Fibroblast of lung (primary cell): ENCODE measurements around the gene EMSY.

ENCODE experiments used
- CTCF ChIP-seq, 2 donors: IDR thresholded peaks in 1 of 2; conservative IDR thresholded peaks in 1 of 2; 1 replicate in 1 of 2; 2 replicates in 1 of 2; pipeline ENCODE4 v1.5.1; 2011 to 2012; ENCODE audit warnings: low read length in 2 of 2, control low read depth in 1 of 2, inconsistent platforms in 1 of 2, low read depth in 1 of 2, mild to moderate bottlenecking in 1 of 2
- EZH2 ChIP-seq: IDR thresholded peaks from 2 replicates; pipeline ENCODE4 v1.5.1; 2012; ENCODE audit warnings: low read length, control low read depth, mild to moderate bottlenecking; ENCODE audit errors: missing control alignments

DNA sequence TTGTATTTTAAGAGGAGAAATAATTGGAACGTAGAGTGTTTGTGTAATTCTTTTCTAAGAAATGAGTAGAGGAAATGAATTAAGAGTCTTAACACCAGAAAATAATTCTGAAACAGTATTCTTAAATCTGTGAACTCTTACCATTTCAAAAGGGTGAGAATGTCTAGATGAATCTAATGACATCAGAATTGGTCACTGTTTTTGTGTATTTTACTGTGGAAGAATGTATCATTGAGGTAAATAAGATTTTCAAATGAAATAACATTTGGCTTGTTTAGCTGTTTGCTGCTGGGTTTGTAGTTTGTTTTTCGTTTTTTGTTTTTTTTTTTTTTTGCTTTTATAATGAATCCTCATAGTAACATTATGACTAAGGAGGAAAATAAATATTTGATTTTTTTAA, 97.6 kb downstream of the EMSY start:
- TF ChIP-seq CTCF (conservative IDR thresholded peaks at IDR 0.05 in 1 of 2, IDR thresholded peaks at IDR 0.05 in 1 of 2; ENCODE audit: low read depth in 1 of 2, low read length in 2 of 2), result no peak
- TF ChIP-seq EZH2, result no peak
